ENCODE results near the gene SERPINI2. TPM values are rescaled to one million over a fixed set of nuclear protein-coding genes. Genes with fewer than 3 reads are reported as not detected.

Gene SERPINI2
- total RNA-seq, 2 donors from 2014 or later, result 2.2 TPM; not detected in 1

- Histone ChIP-seq H3K36me3 (no peaks in the 10 kb centered on the region), H3K4me1 (no peaks in the 10 kb centered on the region), H3K4me3 (no peak overlapping the region), H3K27me3 (no peaks in the 10 kb centered on the region), H3K27ac (no peak overlapping the region), H3K9me3 (no peaks in the 10 kb centered on the region)
- TF ChIP-seq CTCF (IDR thresholded peaks at IDR 0.05), result no peak
- no peak for DNase-seq (ENCODE audit: low spot score)
Measured at GRCh38 chr3:167501941-167502340, 28.1 kb upstream of the SERPINI2 start.

- H3K36me3 ChIP-seq, result no peaks in the 10 kb centered on the region
- H3K4me3 ChIP-seq, result no peak overlapping the region
- no peaks in the 10 kb centered on the region for H3K4me1 ChIP-seq
- H3K27me3 ChIP-seq, result no peaks in the 10 kb centered on the region
- H3K27ac ChIP-seq, result no peak overlapping the region
- no peak for TF ChIP-seq CTCF (IDR thresholded peaks at IDR 0.05)
- no peaks in the 10 kb centered on the region for H3K9me3 ChIP-seq
- DNase-seq (ENCODE audit: low spot score), result no peak
Measured at GRCh38 chr3:167497903-167498302, 24.1 kb upstream of the SERPINI2 start.

- TF ChIP-seq CTCF (IDR thresholded peaks at IDR 0.05), result no peak
- Histone ChIP-seq H3K9me3 (no peaks in the 10 kb centered on the region), H3K4me3 (no peak overlapping the region), H3K27ac (no peak overlapping the region), H3K36me3 (no peaks in the 10 kb centered on the region), H3K27me3 (no peaks in the 10 kb centered on the region), H3K4me1 (no peaks in the 10 kb centered on the region)
- no peak for DNase-seq (ENCODE audit: low spot score)
Measured at GRCh38 chr3:167493244-167493643, 19.4 kb upstream of the SERPINI2 start.

GRCh38 chr3:167491621-167492020, 17.8 kb upstream of the SERPINI2 start:
- no peaks in the 10 kb centered on the region for H3K27me3 ChIP-seq
- no peak for DNase-seq (ENCODE audit: low spot score)
- no peaks in the 10 kb centered on the region for H3K36me3 ChIP-seq
- H3K4me1 ChIP-seq, result no peaks in the 10 kb centered on the region
- H3K9me3 ChIP-seq, result no peaks in the 10 kb centered on the region
- no peak for TF ChIP-seq CTCF (IDR thresholded peaks at IDR 0.05)
- H3K27ac ChIP-seq, result no peak overlapping the region
- H3K4me3 ChIP-seq, result no peak overlapping the region

- DNase-seq (ENCODE audit: low spot score), result no peak
- no peaks in the 10 kb centered on the region for H3K9me3 ChIP-seq
- H3K4me3 ChIP-seq, result no peak overlapping the region
- no peaks in the 10 kb centered on the region for H3K27me3 ChIP-seq
- no peak for TF ChIP-seq CTCF (IDR thresholded peaks at IDR 0.05)
- H3K4me1 ChIP-seq, result no peaks in the 10 kb centered on the region
- no peaks in the 10 kb centered on the region for H3K36me3 ChIP-seq
- H3K27ac ChIP-seq, result no peak overlapping the region
Measured at GRCh38 chr3:167489571-167489970, 15.7 kb upstream of the SERPINI2 start.

- DNase-seq (ENCODE audit: low spot score), result no peak
- Histone ChIP-seq H3K27ac (no peak overlapping the region), H3K4me1 (no peaks in the 10 kb centered on the region), H3K27me3 (no peaks in the 10 kb centered on the region), H3K4me3 (no peak overlapping the region), H3K36me3 (no peaks in the 10 kb centered on the region), H3K9me3 (no peaks in the 10 kb centered on the region)
- no peak for TF ChIP-seq CTCF (IDR thresholded peaks at IDR 0.05)
Measured at GRCh38 chr3:167487556-167487955, 13.7 kb upstream of the SERPINI2 start.
